Erythroblast (primary cell): ENCODE results near the gene TNFRSF4.

Experiments used
- GATA1 ChIP-seq: IDR thresholded peaks from 2 replicates; pipeline ENCODE4 v1.6.1; 2011; ENCODE audit warnings: low read depth, mild to moderate bottlenecking, control low read depth, low read length, moderate library complexity
- POLR2A ChIP-seq: IDR thresholded peaks from 2 replicates; pipeline ENCODE4 v1.6.1; 2011; ENCODE audit warnings: mild to moderate bottlenecking, low read length

- TF ChIP-seq POLR2A: no peak
- TF ChIP-seq GATA1: no peak
Observed at GRCh38 chr1:1194723-1195122, 19.2 kb downstream of the TNFRSF4 start.
